ENCODE measurements around the gene GTF2A1.
A peak's percentile ranks its signal among the peaks of the same experiment; 100 is the strongest.
"Not testable (repeated sequence)": the region's sequence is repeated elsewhere in the genome, so short reads cannot be mapped to it uniquely, and the experiment has no call there.

GTF2A1 gene

DNA sequence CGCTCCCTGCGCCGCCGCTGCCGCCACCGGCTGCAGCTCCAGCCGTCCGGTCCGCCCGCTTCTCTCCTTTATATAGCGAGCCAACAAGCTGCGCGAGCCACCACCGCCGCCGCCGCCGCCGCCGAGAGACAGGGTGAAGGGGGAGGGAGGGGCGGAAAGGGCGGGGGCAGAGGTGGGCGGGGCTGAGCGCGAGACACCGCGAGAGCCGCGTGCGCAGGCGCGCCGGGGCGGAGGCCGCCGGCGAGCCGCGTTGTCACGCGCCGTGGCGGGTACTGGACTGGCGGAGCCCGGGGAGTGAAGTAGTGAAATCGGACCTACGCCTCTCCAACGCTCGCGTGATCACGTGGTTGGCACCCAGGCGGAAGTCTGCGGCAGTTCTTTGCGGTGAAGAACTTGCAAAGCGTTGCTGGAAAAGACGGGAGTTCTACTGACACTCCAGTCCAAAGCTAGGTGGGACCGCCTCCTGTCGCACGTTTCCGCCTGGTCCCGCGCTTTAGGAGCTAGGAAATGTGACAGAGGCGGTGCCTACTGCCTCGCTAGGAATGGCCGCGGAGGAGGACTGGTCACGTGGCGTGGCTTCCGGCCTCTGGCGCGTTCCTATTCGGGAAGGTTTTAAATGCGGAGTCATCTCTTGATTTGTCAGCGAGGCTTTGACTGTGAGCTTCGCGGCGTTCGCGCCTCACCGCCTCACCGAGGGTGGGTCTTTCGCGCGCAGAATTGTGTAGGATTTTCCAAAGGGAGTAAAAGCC is at the start of gene GTF2A1:
Gene GTF2A1, minus strand, starts transcription at position 130 of the 749 bp plus-strand sequence. CDS start 441 bp downstream, outside the sequence.
- H3K27ac ChIP-seq: peak within 1 kb of the TSS; percentile 99
- peak; percentile 80 for DNase-seq (ENCODE audit: low read depth, low spot score)

DNA sequence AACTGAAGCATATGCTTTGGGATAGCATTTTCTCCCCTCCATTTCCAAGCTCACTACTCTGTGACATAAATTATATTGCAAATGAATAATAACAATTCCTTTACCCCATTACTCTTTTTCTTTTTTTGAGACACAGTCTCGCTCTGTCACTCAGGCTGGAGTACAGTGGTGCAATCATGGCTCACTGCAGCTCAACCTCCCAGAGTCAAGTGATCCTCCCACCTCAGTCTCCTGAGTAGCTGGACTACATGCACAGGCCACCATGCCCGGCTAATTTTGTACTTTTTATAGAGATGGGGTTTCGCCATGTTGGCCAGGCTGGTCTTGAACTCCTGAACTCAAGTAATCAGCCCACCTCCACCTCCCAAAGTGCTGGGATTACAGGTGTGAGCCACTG is 49.2 kb upstream of the GTF2A1 start:
- peak overlapping the region; percentile 19 for H3K27ac ChIP-seq
- DNase-seq (ENCODE audit: low read depth, low spot score): no peak

DNA sequence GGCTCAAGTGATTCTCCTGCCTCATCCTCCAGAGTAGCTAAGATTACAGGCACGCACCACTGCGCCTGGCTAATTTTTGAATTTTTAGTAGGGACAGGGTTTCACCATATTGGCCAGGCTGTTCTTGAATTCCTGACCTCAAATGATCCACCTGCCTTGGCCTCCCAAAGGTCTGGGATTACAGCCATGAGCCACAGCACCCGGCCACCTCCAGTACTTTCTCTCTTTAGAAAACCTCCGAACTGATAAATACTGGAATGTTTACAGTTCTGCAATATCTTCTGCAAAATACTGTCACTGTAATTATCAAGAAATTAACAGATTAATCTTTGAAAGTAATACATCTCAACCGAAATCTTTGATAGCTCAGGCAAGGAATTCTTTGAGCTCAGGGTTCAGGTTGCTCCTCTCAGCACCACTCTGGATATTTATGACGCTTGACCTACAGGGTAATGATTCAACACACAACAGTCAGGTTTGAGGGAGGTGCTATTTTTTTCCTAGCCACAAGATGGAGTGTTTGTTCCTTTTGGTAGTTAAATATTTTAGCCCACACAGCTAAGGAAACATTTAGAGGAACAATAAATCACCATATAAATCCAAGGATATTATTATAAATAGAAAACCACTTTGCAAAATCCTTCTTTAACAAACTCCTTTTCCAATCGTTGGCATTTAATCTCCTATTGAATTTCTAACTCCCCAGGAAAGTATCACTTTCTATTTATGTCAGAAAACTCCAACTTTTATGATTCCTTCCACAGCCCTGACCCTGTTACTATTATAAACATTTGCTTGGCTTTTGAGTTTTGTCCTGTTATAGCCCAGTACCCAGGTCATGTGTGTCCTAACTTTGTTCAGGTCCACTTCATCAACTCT is 48.6 kb upstream of the GTF2A1 start:
- H3K27ac ChIP-seq: peak overlapping the region; percentile 35
- DNase-seq (ENCODE audit: low read depth, low spot score): peak; percentile 16

DNA sequence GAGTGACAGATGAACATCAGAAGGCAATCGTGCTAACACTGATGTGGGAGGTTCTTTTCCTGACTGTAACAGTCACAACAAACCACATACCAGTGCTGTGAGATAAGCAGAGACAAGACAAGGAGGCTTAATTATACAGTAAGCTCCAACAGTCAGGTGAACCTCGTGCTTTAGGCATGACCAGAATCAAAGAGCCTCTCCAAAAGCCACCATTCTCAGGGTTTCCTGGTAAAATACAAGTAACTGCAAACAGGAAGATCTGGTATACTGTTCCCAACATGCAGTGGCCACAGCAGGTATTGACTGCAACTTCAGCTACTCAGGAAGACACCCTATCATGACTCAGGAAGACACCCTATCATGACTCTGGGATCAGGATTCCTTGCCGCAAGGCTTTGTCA is 47.3 kb upstream of the GTF2A1 start:
- peak; percentile 10 for DNase-seq (ENCODE audit: low read depth, low spot score)
- H3K27ac ChIP-seq: peak overlapping the region; percentile 35

DNA sequence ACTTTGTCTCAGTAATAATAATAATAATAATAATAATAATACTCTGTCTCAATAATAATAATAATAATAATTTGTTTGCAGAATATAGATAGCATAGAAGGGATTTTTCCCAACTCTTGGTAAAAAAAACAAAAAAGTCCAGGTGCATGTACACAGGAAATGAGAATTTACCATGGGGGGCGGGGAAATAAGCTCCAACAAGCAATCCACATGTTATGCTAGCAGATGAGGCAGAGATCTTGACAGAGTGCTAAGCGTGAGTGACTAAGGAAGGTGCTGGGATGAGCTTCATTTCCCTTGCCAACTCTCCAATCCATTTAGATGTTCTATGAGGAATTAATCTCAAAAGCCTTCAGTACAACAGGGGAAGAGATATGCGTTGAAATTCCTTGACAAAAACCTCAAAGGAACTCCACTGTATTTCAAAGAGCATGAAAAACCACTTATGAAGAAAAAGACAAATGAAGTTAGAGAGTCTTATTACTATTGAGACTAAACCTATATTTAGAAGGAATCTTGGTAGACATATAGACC is 44.9 kb upstream of the GTF2A1 start:
- no peak overlapping the region for H3K27ac ChIP-seq
- no peak for DNase-seq (ENCODE audit: low read depth, low spot score)

DNA sequence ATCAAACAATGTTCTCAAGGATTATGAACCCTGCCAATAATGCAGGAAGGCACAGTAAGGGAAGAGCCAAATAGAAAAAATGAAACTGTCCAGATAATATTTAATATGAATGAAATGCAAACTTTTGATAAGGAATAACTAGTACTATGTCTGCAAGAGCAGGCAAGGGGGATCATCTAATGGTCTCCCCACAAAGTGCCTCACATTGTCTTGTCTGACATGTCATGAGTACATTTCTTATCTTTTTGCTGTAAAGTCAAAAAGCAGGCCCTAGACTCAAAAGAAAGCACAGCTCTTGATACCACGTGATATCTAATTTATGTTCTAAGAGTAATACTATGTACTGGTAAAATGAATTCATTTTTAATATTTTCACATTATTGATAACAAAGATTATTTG is 43.9 kb upstream of the GTF2A1 start:
- H3K27ac ChIP-seq: no peak overlapping the region
- DNase-seq (ENCODE audit: low read depth, low spot score): no peak

DNA sequence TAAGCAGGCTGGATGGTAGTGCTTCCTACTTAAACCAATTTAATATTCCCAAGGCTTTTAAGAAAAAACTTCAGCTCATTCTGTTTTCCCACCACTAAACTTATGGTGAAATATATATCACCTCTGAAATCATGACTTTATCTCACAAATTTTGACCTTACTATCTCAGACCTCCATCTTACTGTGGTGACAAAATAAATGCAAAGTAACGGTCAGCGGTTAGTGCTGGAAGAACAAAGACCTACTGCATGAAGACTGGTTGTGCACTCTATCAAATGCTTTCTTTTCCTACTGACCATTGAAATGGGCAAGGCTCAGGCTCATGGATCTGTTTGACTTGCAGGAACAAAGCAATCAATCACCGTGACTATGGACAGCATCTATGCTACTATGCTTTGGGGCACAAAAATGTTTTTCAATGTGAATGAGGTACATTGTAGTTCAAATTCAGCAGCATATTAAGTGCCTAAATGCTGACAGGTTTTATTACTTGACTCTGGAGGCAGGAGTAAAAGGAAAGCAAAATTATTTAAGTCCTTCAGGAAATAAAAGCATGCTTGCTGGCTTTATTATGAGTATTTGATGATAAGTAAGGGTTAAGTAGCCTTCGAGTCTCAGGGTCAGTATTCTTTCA is 43.1 kb upstream of the GTF2A1 start:
- DNase-seq (ENCODE audit: low read depth, low spot score): no peak
- H3K27ac ChIP-seq: no peak overlapping the region

DNA sequence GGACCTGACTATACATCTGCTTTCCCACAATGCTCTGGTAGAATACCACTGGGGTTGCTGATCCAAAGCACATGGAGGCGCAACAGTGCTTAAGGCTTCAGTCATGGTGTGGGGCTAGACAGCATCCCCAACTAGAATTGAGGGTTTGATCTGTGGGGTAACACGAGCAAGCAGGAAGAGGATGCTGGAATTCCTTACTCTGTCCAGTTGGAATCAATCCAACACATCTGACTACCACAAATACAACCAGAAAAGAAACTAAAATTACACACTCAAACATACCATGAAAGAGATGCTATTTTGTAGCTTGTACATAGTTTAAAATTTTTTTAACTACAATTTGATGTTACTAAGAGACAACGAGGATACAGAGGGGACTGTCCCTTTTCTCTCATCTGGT is 40.4 kb upstream of the GTF2A1 start:
- no peak for DNase-seq (ENCODE audit: low read depth, low spot score)
- H3K27ac ChIP-seq: no peak overlapping the region

DNA sequence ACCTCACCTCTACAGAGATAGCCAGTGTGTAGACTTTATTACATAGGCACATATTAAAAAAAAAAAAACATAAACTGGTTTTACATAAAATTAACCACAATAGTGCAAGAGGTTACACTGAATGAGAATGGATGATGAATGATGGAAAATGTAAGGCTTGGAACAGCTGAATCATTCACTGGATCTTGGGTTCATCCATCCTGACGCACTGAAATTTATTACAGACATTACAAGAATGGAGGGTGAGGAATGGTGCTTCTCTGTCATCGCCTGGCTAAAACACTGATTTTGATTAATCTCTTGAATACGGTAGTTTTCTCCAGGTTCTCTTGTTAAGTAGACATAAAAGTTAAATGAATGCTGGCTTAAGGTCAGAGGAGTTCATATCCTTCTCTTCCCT is 40.0 kb upstream of the GTF2A1 start:
- DNase-seq (ENCODE audit: low read depth, low spot score): no peak
- no peak overlapping the region for H3K27ac ChIP-seq

DNA sequence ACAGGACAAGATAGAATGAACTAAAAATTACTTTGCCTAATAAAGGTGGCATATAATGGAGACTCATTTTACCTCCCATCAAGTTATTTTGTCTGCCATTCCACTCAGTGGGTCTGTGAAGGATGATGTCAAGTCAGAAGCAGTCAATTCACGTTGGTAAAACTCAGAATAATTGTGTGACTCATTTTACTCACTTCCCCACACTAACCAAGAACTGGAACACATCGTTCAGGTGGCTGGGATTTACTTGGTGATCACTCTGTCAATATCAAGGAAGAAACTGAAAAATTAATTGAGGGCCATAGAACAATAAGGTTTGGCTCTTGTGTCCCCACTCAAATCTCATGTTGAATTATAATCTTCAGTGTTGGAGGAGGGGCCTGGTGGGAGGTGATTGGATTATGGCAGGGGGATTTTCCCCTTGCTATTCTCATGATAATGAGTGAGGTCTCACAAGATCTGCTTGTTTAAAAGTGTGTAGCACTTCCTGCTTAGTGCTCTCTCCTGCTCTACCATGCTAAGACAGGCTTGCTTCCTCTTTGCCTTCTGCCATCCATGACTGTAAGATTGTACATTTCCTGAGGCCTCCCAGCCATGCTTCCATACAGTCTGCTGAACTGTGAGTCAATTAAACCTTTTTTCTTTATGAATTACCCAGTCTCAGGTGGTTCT is 35.7 kb upstream of the GTF2A1 start:
- H3K27ac ChIP-seq: peak overlapping the region; percentile 3
- DNase-seq (ENCODE audit: low read depth, low spot score): no peak

DNA sequence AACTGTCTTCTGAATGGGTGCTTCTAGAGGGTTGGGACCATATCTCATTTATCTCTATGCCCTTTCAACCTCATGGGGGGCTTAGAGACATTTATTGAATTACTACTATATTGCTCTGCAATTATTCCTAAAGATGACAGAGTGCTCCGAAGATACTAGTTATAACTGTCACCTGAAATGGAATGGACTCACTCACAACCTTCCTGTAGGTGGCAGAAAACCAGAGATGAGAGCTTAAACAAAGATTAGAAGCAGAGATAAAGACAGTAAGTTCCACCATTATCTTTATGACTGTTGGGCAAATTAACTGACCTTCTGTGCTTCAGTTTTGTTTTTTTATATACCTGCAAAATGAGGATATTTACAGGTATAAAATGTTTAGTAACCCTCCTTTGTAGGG is 31.5 kb upstream of the GTF2A1 start:
- H3K27ac ChIP-seq: no peak overlapping the region
- no peak for DNase-seq (ENCODE audit: low read depth, low spot score)

DNA sequence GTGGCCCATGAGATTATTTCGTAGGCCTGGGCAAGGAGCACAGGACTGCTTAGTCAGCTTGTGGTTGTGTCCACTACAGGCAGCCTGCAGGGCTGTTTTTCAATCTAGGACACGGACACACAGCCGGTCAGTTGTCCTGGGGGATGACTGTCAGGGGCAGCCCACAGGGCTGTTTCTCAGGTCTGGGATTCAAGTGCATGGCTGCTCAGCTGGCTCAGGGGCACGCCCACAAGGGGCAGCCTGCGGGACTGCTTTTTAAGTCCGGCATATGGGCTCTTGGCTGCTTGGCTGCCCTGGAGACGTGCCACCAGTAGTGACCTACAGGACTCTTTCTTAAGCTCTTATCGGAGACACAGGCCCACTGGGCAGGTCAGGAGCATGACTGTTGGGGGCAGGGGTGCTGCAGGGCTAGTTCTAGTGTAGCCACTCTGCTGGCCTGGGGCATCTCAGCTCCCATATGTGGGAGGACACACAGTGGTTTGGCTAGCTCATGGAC is 26.6 kb upstream of the GTF2A1 start:
- DNase-seq (ENCODE audit: low read depth, low spot score): peak; percentile 29
- no peak overlapping the region for H3K27ac ChIP-seq

DNA sequence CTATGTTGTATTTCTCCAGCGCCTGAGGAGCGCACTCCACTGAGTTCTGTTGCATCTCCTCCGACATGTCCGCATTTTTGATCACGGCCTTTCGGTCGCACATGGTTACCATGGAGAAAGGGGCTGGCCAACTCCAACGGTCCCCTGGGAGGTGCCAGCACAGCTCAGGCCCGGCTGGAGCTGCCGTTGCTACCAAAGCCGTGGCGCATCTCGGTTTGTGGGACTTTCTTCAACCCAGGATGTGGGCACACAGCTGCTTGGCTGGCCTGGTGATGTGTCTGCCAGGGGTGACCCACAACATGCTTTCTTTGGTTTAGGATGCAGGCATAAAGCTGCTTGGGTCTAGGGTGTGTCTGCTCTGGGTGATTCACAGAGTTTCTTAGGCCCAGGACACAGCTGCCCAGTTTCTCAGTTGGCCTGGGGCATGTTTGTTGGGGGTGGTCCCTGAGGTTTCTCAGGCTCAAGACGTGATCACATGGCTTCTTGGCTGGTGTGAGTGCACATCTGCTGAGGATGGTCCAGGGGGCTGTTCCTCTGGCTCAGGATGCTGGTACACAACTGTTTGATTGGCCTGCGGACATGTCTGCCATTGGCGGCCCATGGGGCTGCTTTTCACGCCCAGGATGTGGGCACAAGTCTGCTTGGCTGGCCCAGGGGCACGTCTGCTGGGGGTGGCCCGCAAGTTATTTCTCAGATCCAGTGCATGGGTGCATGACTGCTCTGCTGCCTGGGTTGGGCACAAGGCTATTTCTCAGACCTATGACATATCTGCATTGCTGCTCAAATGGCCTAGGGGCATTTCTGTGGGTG is 25.9 kb upstream of the GTF2A1 start:
- no peak for DNase-seq (ENCODE audit: low read depth, low spot score)
- no peak overlapping the region for H3K27ac ChIP-seq

DNA sequence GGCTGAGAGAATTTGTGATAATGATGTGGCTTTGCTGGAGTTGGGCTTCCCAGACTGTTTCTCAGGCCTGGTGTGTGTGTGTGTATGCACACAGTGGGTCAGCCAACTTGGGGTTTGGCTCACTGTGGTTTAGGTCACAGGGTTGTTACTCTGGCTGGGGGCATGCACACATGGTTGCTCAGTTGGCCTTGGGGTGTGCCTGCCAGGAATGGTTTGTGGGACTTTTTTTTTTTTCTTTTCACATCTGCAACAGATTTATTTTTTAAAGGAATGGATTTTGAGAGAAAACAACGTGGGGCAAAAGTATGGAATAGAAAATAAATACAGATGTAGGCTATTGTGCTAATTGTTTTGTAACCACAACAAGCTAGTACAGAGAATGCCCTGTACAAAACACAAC is 25.0 kb upstream of the GTF2A1 start:
- no peak for DNase-seq (ENCODE audit: low read depth, low spot score)
- no peak overlapping the region for H3K27ac ChIP-seq

DNA sequence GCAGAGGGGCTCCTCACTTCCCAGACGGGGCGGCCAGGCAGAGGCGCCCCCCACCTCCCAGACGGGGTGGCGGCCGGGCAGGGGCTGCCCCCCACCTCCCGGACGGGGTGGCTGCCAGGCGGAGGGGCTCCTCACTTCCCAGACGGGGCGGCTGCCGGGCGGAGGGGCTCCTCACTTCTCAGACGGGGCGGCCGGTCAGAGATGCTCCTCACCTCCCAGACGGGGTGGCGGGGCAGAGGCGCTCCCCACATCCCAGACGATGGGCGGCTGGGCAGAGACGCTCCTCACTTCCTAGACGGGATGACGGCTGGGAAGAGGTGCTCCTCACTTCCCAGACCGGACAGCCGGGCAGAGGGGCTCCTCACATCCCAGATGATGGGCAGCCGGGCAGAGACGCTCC is 23.7 kb upstream of the GTF2A1 start:
- not testable (repeated sequence) for H3K27ac ChIP-seq; DNase-seq (ENCODE audit: low read depth, low spot score)

DNA sequence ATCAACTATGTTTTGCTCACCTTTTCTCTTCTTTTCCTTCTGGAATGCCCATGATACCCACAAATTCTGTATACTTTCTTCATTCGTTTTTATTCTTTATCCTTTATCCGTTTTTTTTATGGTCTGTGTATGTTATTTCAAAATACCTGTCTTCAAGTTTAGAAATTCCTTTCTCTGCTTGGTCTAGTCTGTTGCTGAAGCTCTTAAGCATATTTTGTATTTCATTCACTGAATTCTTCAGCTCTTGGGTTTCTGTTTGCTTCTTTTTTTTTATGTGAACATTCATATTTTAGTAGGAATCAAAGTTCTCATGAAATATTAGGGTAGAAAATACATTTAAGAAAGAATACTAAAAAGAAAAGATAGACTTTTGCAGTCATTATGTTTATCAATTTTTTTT is 22.7 kb upstream of the GTF2A1 start:
- DNase-seq (ENCODE audit: low read depth, low spot score): no peak
- no peak overlapping the region for H3K27ac ChIP-seq

DNA sequence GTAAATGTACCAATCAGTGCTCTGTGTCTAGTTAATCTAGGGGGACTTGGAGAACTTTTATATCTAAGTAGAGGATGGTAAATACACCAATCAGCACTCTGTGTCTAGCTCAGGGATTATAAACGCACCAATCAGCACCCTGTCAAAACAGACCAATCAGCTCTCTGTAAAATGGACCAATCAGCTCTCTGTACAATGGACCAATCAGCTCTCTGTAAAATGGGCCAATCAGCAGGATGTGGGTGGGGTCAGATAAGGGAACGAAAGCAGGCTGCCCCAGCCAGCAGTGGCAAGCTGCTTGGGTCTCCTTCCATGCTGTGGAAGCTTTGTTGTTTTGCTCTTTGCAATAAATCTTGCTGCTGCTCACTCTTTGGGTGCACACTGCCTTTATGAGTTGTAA is 16.1 kb upstream of the GTF2A1 start:
- DNase-seq (ENCODE audit: low read depth, low spot score); H3K27ac ChIP-seq: not testable (repeated sequence)

DNA sequence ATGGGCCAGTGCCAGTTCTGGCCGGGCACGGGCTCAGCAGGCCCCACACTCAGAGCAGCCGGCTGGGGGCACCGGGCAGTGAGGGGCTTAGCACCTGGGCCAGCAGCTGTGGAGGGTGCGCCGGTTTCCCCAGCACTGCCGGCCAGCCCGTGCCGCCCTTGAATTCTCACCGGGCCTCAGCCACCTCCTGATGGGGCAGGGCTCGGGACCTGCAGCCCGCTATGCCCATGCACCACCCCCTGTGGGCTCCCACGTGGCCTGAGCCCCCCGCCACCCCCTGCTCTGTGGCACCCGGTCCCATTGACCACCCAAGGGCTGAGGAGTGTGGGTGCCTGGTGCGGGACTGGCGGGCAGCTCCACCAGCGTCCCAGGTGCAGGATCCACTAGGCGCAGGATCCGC is 15.4 kb upstream of the GTF2A1 start:
- DNase-seq (ENCODE audit: low read depth, low spot score): no peak
- H3K27ac ChIP-seq: no peak overlapping the region

DNA sequence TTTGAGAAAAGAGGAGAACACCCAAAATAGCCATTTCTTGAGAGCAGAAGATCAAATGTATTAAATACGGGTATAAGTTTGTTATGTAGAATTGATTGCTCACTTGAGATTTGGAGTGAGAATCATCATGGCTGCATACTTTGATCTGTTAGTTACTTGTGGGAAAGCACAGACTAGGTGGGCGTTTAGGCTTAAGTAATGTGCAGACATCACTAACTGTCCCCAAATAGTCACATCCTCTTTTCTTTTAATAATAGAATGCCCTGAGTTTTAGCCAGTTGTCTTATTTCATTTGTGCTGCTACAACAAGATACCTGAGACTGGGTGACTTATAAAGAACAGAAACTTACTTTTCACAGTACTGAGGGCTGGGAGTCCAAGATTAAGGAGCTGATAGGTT is 14.3 kb upstream of the GTF2A1 start:
- H3K27ac ChIP-seq: no peak overlapping the region
- no peak for DNase-seq (ENCODE audit: low read depth, low spot score)
